ACHN (cell line): Measurements from ENCODE around the gene NUTM2E.
A peak's percentile ranks its signal among the peaks of the same experiment; 100 is the strongest.
"Not testable (repeated sequence)": the region's sequence is repeated elsewhere in the genome, so short reads cannot be mapped to it uniquely, and the experiment has no call there.

Experiments
- DNase-seq: peaks from one replicate; pipeline ENCODE4 v3.0.0-alpha.2; 2015
- in situ Hi-C: cut with HindIII; loops from 2 replicates; pipeline ENCODE4 v1.10.0; 2017; ENCODE audit warnings: low sequenced_read_pairs, low pct_ligation_motif_present, low pct_unique_long_range_greater_than_20kb

The NUTM2E gene

GRCh38 chr10:79826496-79827215, at the start of gene NUTM2E:
TSS of gene NUTM2E (plus strand) at chr10:79826739. CDS start at chr10:79841741, 15,002 bp downstream.
- DNase-seq: peak; percentile 65
- in situ Hi-C loops: not testable (repeated sequence)

- DNase-seq, in situ Hi-C loops: not testable (repeated sequence)
Measured at GRCh38 chr10:79777997-79778396, 48.5 kb upstream of the NUTM2E start.

GRCh38 chr10:79779310-79779938, 47.1 kb upstream of the NUTM2E start:
- DNase-seq: peak; percentile 76
- in situ Hi-C loops: not testable (repeated sequence)

GRCh38 chr10:79779992-79780391, 46.5 kb upstream of the NUTM2E start:
- in situ Hi-C loops, DNase-seq: not testable (repeated sequence)

GRCh38 chr10:79781584-79781983, 45.0 kb upstream of the NUTM2E start:
- DNase-seq, in situ Hi-C loops: not testable (repeated sequence)

GRCh38 chr10:79787455-79787952, 39.0 kb upstream of the NUTM2E start:
- DNase-seq, in situ Hi-C loops: not testable (repeated sequence)

- in situ Hi-C loops, DNase-seq: not testable (repeated sequence)
Measured at GRCh38 chr10:79789351-79789750, 37.2 kb upstream of the NUTM2E start.

- DNase-seq, in situ Hi-C loops: not testable (repeated sequence)
Measured at GRCh38 chr10:79791906-79792517, 34.5 kb upstream of the NUTM2E start.

- not testable (repeated sequence) for DNase-seq
Measured at GRCh38 chr10:79799337-79799736, 27.2 kb upstream of the NUTM2E start.

GRCh38 chr10:79805857-79806256, 20.7 kb upstream of the NUTM2E start:
- in situ Hi-C loops: not testable (repeated sequence)
- DNase-seq: peak; percentile 12

More at GRCh38 chr10:79799337-79799736, 27.2 kb upstream of the NUTM2E start:
- in situ Hi-C loops: not testable (repeated sequence)

- DNase-seq, in situ Hi-C loops: not testable (repeated sequence)
Measured at GRCh38 chr10:79811895-79812294, 14.6 kb upstream of the NUTM2E start.

GRCh38 chr10:79816290-79816689, 10.2 kb upstream of the NUTM2E start:
- DNase-seq, in situ Hi-C loops: not testable (repeated sequence)

- DNase-seq, in situ Hi-C loops: not testable (repeated sequence)
Measured at GRCh38 chr10:79823387-79823786, 3.2 kb upstream of the NUTM2E start.

GRCh38 chr10:79825587-79826011, 940 bp upstream of the NUTM2E start:
- DNase-seq, in situ Hi-C loops: not testable (repeated sequence)

GRCh38 chr10:79826131-79826495, 426 bp upstream of the NUTM2E start:
- in situ Hi-C loops: not testable (repeated sequence)
- DNase-seq: peak; percentile 6

- in situ Hi-C loops, DNase-seq: not testable (repeated sequence)
Measured at GRCh38 chr10:79833833-79834232, 7.3 kb downstream of the NUTM2E start.

GRCh38 chr10:79835891-79836290, 9.4 kb downstream of the NUTM2E start:
- in situ Hi-C loops: not testable (repeated sequence)

GRCh38 chr10:79836891-79837290, 10.4 kb downstream of the NUTM2E start:
- DNase-seq, in situ Hi-C loops: not testable (repeated sequence)

More at GRCh38 chr10:79835891-79836290, 9.4 kb downstream of the NUTM2E start:
- DNase-seq: not testable (repeated sequence)

- in situ Hi-C loops: not testable (repeated sequence)
Measured at GRCh38 chr10:79838441-79838840, 11.9 kb downstream of the NUTM2E start.

More at GRCh38 chr10:79838441-79838840, 11.9 kb downstream of the NUTM2E start:
- not testable (repeated sequence) for DNase-seq
